ENCODE results near the gene CDH12.

DNA sequence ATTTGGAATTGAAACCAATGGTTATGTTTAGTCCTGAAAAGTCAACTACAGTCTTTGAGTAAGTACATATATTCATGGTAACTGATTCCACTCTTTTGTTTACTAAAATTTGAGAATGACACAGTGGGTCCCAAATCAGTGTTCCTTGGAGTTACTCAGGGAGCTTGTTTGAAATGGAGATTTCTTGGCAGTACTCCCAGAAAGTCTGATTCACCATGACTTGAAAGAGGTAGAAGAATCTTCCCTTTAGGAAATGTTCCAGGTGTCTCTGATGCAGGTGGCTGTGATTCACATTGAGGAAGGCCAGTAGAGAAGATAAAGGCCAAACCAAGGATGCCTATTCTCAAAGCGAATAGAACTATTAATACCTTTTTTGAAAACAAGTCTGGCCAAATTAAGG is 1078.3 kb downstream of the CDH12 start:
- TF ChIP-seq REST (IDR thresholded peaks at IDR 0.05; ENCODE audit: insufficient read depth in 1 of 2, low read depth in 2 of 2, low read length in 2 of 2) (no peak), TAF1 (IDR thresholded peaks at IDR 0.05; ENCODE audit: borderline replicate concordance, insufficient read depth, low read length) (no peak)

Measured in PFSK-1 (cell line).